Endothelial cell of hepatic sinusoid (primary cell): ENCODE results near the gene CHTF18.
"Not testable (repeated sequence)": the region's sequence is repeated elsewhere in the genome, so short reads cannot be mapped to it uniquely, and the experiment has no call there.

ENCODE experiments used
- in situ Hi-C: cut with HindIII; loops from 2 replicates; pipeline ENCODE4 v1.10.0; 2017; ENCODE audit warnings: low sequenced_read_pairs

Gene CHTF18

DNA sequence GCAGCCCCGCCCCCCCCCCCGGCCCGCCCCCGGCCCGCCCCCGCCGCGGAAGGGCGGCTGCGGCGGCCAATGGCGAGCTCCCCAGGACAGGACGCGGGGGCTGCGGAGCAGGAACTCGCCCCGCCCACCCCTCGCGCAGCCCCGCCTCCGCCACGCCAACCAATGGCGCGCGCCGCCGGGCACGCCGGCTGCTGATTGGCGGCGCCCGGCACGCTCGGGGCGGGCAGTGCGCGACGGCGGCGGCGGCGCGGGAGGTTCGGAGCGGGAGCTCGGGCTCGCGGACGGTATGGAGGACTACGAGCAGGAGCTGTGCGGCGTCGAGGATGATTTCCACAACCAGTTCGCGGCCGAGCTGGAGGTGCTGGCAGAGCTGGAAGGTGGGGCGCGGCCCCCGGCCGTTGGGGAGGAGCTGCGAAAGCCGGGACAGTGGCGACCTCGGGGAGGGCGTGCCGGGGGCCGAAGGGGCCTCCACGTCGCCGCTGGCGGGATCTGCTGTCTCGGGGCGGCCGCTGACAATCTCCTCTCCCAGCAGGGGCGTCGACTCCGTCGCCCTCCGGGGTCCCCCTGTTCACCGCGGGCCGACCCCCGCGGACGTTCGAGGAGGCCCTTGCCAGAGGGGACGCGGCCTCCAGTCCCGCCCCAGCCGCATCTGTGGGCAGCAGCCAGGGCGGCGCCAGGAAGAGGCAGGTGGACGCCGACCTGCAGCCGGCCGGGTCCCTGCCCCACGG lies at the start of gene CHTF18:
TSS of gene CHTF18 (plus strand) at position 222 of the 728 bp plus-strand sequence. CDS start at position 287, 65 bp downstream.
- in situ Hi-C loops, result no loop called here

GRCh38 chr16:739560-740458 lies 48.6 kb upstream of the CHTF18 start:
- in situ Hi-C loops, result no loop called here

GRCh38 chr16:740459-740763 lies 48.0 kb upstream of the CHTF18 start:
- in situ Hi-C loops, result no loop called here

GRCh38 chr16:740764-741505 lies 47.5 kb upstream of the CHTF18 start, which contains the start of gene CIAO3:
Gene CIAO3 (minus strand): TSS chr16:740997. CDS start chr16:740985, 12 bp downstream.
- in situ Hi-C loops, result no loop called here

GRCh38 chr16:741986-742629 lies 46.3 kb upstream of the CHTF18 start:
- in situ Hi-C loops, result no loop called here

GRCh38 chr16:742894-743293 lies 45.5 kb upstream of the CHTF18 start:
- in situ Hi-C loops, result not testable (repeated sequence)

- in situ Hi-C loops, result no loop called here
These were observed 44.5 kb upstream of the CHTF18 start for GRCh38 chr16:743794-744500.

DNA sequence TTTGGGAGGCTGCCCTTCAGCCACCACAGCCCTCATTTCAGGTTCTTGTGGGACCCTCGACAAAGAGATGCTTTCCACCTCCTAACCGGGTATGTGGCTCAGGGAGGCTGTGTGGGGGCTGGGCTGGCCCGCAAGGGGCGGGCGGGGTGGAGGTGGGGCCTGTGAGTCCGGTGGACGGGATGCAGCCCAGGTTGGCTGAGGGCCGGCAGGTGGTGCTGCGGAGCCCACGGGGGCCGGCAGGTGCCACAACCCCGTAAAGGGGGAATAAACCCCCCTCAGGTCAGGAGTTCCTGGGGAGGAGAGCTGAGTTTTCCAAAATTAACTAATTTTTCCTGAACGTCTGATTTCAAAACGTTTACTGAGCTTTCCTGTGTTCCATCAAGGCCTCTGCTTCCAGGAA lies 42.7 kb upstream of the CHTF18 start:
- in situ Hi-C loops, result no loop called here

- in situ Hi-C loops, result no loop called here
These were observed 41.8 kb upstream of the CHTF18 start for GRCh38 chr16:746637-747036.

- in situ Hi-C loops, result no loop called here
These were observed 40.3 kb upstream of the CHTF18 start for GRCh38 chr16:747978-748746.

GRCh38 chr16:749010-749409 lies 39.4 kb upstream of the CHTF18 start:
- in situ Hi-C loops, result no loop called here

DNA sequence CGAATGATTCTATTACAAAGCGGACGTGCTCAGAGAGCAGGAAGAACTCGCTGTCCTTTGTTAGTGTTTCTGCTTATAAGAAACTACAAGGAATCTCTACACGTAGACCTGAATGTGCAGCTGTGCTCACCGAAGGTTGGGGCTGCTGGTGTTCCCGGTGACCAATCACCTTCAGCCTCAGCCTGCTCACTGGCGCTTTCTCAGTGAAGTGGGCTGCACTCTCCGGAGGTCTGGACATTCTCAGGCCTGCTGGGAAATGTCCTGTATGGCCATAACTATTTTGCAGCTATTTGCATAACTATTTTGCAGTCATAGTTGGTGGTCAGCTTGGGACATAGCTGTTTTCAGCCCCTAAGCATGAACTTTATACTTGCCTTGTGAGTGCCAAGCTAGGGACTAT lies 37.9 kb upstream of the CHTF18 start:
- in situ Hi-C loops, result no loop called here

DNA sequence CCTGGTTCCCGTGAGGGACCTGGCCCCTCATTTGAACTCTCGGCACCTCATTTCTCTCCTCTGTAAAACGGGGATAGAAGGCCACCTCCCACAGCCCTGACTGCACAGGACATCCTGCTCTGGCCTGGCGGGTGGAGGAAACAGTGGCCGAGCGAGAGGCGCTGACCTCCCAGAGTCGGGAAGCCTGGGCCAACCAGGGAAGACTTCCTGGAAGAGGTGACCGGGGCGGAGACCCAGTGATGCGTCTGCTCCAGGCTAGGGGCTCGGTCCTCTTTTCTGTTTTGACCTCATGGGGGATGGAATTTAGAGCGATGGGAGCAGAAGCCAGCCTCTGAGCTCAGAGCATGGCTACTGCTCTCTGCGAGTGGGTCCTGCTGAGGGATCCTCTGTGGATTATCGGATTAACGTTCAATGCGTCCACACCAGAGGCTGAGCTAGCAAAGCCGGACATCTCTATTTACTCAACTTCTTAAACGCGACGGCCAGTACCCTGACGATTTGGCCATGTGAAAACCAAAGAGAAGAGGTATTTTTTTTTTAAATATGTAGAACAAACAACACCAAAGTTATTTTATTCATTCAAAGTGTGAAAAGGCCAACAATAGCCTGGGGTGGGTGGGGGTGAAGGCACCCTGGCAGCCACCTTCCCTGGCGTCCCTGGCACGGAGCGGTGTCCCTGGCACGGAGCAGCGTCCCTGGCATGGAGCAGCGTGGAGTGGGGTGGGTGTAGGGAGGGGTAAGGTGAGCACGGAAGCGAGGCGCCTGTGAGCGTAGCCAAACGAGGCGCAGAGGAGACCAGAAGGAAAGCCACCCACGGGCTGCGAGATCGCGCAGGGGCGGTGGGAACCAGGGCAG lies 37.0 kb upstream of the CHTF18 start:
- in situ Hi-C loops, result no loop called here

GRCh38 chr16:752007-752312 lies 36.5 kb upstream of the CHTF18 start:
- in situ Hi-C loops, result no loop called here

DNA sequence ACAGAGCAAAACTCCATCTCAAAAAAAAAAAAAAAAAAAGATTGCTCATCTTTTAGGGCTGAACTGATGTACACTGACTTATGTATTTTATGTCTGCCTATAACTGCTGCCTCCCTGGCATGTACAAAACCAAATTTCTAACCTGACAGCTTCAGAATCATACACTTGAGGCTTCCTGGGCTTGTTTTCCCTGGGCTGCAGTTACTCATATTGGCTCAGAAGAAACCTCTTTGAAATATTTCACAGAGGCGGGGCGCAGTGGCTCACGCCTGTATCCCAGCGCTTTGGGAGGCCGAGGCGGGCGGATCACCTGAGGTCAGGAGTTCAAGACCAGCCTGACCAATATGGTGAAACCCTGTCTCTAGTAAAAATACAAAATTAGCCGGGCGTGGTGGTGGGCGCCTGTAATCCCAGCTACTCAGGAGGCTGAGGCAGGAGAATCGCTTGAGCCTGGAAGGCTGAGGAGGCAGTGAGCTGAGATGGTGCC lies 34.3 kb upstream of the CHTF18 start:
- in situ Hi-C loops, result not testable (repeated sequence)

GRCh38 chr16:754656-755055 lies 33.8 kb upstream of the CHTF18 start:
- in situ Hi-C loops, result no loop called here

DNA sequence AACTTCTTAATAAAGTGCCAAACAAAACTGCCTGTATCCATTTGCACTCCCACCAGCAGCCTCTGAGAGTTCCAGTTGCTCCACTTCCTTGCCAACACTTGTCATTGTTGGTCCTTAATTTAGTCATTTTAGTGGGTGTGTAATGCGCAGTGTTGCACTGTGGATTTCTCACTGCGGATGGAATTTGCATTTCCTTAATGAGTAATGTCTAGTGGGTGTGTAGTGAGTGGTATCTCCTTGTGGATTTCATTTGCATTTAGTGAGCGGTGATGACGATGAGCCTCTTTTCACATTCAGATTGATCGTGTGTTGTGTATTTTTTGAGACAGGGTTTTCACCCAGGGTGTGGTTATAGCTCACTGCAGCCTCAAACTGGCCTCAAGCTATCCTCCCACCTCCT lies 32.0 kb upstream of the CHTF18 start:
- in situ Hi-C loops, result no loop called here

DNA sequence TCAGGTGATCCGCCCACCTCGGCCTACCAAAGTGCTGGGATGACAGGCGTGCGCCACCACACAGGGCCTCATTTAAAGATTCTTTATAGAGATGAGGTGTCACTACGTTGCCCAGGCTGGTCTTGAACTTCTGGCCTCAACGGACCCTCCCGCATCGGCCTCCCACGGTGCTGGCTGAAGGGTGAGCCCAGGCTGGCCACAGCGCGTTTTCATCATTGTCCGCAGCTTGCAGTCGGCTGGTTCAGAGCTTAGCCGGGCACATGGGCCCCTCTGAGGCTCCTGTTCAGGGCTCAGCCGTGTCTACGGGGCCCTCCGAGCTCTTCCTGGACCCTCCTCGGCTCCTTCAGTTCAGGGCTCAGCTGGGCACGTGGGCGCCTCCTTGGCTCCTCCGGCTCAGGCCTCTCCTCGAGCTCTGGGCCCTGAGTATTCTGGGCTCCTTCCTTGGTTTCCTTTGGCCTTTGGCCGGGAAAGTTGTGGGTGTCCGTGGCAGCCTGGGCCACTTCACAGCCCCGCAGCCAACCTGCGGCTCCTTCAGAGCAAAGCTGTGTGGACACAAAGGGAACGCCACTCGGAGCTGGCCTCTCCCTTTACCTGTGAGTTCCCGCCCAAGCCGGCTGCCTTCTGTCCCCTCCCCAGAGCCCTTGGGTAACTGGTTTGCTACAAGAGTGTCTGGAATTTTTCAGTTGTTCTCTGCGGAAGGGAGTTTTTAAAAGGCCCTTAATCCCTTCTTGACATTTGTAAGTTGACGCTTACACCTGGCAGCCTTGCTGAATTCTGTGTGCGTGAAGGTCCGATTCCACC lies 29.1 kb upstream of the CHTF18 start:
- in situ Hi-C loops, result no loop called here
